Nephron progenitor cell (in vitro differentiated cells): ENCODE data around the gene COL20A1.

Experiments used
- DNase-seq: peaks from one replicate; pipeline ENCODE4 v3.0.0; 2021
- H3K27ac Mint-ChIP-seq: 2 replicates; pipeline ENCODE4 v1.8.0; 2021; ENCODE audit warnings: mild to moderate bottlenecking, moderate library complexity, mixed read lengths
- H3K27me3 Mint-ChIP-seq: 2 replicates; pipeline ENCODE4 v1.8.0; 2021; ENCODE audit warnings: mild to moderate bottlenecking, low read depth, mixed read lengths; ENCODE audit not compliant: poor library complexity
- H3K36me3 Mint-ChIP-seq: 2 replicates; pipeline ENCODE4 v1.8.0; 2021; ENCODE audit warnings: low read depth, mixed read lengths
- H3K4me1 Mint-ChIP-seq: 2 replicates; pipeline ENCODE4 v1.8.0; 2021; ENCODE audit warnings: mixed read lengths
- H3K4me3 Mint-ChIP-seq: 2 replicates; pipeline ENCODE4 v1.8.0; 2021; ENCODE audit warnings: mild to moderate bottlenecking, moderate library complexity, mixed read lengths
- H3K9me3 Mint-ChIP-seq: 2 replicates; pipeline ENCODE4 v1.8.0; 2021; ENCODE audit warnings: mild to moderate bottlenecking, moderate library complexity, mixed read lengths
- TF ChIP-seq, protein P1 (sequence below): fragments of 200-600 bp; sonication (generic); IDR thresholded peaks from 2 replicates; pipeline ENCODE4 v1.5.0; 2021; ENCODE audit warnings: antibody characterized with exemption

The COL20A1 gene

DNA sequence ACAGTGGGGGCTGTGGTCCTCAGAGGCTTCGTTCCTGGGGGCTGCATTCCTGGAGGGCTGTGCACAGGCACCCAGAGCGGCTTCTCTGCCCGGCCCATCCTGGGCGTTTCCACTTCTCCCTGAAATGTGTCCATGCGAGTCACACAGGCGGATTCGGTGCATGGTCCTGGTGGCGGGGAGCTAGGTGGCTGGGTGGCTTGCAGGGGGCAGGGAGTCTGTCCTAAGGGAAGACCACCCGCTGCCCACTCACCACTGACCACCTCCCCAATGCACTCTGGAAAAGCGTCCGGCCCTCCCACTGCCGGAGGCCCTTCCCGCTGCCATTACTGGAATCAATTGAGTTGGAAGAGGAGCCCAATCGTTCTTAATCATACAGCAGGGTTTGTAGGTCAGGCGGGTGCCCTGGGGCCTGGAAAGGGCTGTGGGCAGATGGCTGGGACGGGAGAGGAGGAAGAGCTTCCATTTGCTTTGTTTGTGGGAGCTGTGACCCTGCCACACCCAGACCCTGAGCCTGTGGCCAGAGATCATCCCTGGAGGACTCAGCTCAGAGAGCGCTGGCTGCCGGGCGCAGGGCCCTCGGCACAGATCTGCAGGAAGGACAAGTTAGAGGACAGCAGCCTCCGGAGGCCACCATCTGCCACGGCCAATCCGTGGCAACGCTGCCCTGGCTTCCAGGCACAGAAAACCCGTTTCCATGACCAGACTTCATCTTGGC is 61.8 kb downstream of the COL20A1 start:
- Mint-ChIP-seq H3K27ac (no peak overlapping the region), H3K27me3 (peaks cover 29% of the 10 kb centered on the region), H3K36me3 (no peaks in the 10 kb centered on the region), H3K9me3 (peaks cover 4% of the 10 kb centered on the region), H3K4me3 (no peak overlapping the region), H3K4me1 (peaks cover 14% of the 10 kb centered on the region)
- TF ChIP-seq, protein P1, sequence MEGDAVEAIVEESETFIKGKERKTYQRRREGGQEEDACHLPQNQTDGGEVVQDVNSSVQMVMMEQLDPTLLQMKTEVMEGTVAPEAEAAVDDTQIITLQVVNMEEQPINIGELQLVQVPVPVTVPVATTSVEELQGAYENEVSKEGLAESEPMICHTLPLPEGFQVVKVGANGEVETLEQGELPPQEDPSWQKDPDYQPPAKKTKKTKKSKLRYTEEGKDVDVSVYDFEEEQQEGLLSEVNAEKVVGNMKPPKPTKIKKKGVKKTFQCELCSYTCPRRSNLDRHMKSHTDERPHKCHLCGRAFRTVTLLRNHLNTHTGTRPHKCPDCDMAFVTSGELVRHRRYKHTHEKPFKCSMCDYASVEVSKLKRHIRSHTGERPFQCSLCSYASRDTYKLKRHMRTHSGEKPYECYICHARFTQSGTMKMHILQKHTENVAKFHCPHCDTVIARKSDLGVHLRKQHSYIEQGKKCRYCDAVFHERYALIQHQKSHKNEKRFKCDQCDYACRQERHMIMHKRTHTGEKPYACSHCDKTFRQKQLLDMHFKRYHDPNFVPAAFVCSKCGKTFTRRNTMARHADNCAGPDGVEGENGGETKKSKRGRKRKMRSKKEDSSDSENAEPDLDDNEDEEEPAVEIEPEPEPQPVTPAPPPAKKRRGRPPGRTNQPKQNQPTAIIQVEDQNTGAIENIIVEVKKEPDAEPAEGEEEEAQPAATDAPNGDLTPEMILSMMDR: no peak
- DNase-seq: no peak

DNA sequence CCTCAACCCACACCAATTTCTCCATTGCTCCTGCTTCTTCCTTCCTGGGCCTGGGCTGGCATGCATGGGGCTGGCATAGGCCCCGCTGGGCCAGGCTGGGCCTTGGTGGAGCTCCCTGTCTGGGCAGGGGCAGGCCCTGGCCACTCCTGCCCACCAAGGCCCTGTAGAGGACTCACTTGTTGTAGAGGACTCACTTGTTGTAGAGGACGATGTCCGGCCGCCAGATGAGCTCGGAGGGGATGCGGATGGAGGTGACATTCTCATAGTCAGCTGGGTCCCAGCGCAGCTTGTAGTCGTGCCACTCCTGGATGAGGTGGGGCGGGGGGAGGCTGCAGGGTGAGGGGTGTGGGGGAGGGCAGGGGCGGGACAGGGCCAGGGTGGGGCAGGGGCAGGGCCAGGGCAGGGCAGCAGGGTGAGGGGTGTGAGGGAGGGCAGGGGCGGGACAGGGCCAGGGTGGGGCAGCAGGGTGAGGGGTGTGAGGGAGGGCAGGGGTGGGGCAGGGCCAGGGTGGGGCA is 62.9 kb downstream of the COL20A1 start:
- H3K36me3 Mint-ChIP-seq: no peaks in the 10 kb centered on the region
- no peaks in the 10 kb centered on the region for H3K9me3 Mint-ChIP-seq
- peaks cover 12% of the 10 kb centered on the region for H3K4me1 Mint-ChIP-seq
- no peak overlapping the region for H3K27ac Mint-ChIP-seq
- DNase-seq: no peak
- H3K4me3 Mint-ChIP-seq: no peak overlapping the region
- TF ChIP-seq, protein P1: no peak
- H3K27me3 Mint-ChIP-seq: peaks cover 35% of the 10 kb centered on the region

DNA sequence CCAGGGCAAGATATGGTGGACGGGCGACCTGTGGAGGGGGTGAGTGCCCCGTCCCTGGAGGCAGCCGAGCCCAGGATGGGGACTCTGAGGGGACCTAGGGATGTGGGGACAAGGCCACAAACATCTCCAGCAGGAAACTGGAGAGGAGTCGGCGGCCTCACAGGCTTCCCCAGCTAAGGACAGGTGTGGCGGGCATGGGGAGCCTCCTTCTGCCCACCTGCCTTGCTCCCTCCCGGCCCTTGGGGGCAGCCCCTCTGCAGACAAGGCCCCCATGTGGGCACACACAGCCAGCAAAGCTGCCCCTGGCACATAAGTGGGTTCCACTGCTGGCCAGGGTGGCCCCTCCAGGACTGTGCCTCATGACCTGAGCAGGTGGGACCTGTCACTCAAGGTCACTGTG is 63.5 kb downstream of the COL20A1 start:
- TF ChIP-seq, protein P1: no peak
- H3K9me3 Mint-ChIP-seq: no peaks in the 10 kb centered on the region
- H3K4me3 Mint-ChIP-seq: no peak overlapping the region
- peaks cover 12% of the 10 kb centered on the region for H3K4me1 Mint-ChIP-seq
- DNase-seq: no peak
- no peaks in the 10 kb centered on the region for H3K36me3 Mint-ChIP-seq
- H3K27ac Mint-ChIP-seq: no peak overlapping the region
- peaks cover 36% of the 10 kb centered on the region for H3K27me3 Mint-ChIP-seq

DNA sequence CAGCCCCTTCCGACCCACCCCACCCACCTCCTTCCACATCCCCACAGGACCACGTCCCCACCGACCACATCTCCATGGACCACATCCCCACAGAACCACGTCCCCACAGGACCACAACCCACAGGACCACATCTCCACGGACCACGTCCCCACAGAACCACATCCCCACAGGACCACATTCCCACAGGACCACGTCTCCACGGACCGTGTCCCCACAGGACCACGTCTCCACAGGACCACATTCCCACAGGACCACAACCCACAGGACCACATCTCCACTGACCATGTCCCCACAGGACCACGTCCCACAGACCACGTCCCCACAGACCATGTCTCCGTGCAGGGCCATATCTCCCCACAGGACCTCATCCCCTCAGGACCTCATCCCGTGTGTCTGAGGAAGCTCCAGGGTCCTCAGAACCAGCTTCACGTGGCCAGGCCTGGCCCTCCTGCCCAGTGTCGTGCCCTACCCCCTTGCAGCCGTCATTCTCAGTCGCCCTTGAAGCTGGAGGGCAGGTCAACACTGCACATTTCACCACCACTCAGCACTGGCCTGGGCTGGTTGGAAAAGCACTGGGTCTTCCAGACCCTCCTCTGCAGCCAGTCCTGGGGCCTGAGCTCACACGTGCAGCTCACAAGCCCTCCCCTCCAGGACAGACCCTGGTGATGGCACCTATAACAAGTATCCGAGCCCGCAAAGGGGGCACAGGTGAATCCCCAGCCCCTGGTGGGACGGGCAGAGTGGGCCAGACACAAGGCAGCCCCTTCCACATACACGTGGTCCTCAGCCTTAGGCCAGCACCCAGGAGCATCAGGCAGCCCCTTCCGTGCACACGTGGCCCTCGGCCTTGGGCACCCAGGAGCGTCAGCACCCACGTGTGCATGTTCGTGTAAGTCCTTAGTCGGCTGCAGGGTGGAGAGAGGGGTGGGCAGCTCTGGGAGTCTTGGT is 64.2 kb downstream of the COL20A1 start:
- Mint-ChIP-seq H3K4me1 (peaks cover 11% of the 10 kb centered on the region), H3K36me3 (no peaks in the 10 kb centered on the region), H3K27ac (no peak overlapping the region), H3K9me3 (no peaks in the 10 kb centered on the region), H3K27me3 (peaks cover 43% of the 10 kb centered on the region), H3K4me3 (no peak overlapping the region)
- TF ChIP-seq, protein P1: no peak
- DNase-seq: no peak

DNA sequence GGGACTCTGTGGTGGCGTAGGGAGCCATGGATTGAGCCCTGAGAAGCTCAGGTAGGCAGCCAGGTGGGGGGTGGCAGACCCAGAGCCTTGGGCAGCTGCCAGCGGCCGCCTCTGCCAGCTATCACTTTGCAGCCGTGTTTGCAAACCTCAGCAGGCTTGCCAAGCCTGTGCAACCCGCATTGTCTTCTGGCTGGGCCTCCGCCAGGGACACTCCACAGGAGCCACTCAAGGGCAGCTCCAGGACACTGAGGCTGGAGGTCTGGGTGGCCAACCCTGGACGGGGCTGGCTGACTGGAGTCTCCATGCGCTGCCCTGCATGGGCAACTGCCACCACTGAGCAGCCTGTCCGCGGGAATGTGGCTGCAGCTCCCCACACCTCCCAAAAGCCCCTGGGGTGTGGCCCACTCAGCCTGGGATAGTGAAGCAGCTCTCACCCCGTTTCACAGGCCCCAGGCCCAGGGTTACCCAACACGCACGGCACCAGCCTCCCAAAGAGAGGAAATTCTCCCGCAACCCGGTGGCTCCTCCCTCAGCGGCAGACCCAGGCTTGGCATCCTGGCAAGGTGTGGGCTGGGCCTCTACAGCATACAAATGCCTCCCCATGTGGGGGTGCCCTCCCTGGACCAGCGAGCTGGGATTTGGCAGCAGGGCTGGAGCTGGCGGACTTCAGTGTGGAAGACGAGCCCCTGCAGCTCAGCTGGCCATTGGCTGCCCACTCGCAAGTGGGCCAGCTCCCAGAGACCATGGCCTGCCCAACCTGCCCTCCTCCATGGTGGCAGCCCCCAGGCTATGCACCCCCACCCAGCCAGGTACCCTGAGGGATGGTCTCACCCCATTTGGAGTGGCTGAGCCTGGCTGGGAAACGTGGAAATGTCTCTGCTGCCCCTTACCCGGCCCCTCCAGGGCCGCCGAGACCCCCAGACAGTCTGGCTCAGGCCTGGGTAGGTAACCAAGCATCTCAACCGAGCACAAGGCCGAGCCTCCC is 65.2 kb downstream of the COL20A1 start:
- no peak overlapping the region for H3K4me3 Mint-ChIP-seq
- TF ChIP-seq, protein P1: no peak
- H3K27ac Mint-ChIP-seq: no peak overlapping the region
- no peaks in the 10 kb centered on the region for H3K9me3 Mint-ChIP-seq
- H3K36me3 Mint-ChIP-seq: no peaks in the 10 kb centered on the region
- H3K27me3 Mint-ChIP-seq: peaks cover 53% of the 10 kb centered on the region
- peaks cover 16% of the 10 kb centered on the region for H3K4me1 Mint-ChIP-seq
- no peak for DNase-seq
